SK-N-SH (cell line): ENCODE data around the gene NUTM2F. TPM values are rescaled to one million over a fixed set of nuclear protein-coding genes. Genes with fewer than 3 reads are reported as not detected.
"Not testable (repeated sequence)": the region's sequence is repeated elsewhere in the genome, so short reads cannot be mapped to it uniquely, and the experiment has no call there.

ENCODE experiments used
- CTCF ChIA-PET: fragments of 300-600, 350-600 bp; formaldehyde crosslinking; extraction: SDS; loops from one replicate; lab custom pipeline; 2021; lab: Yijun Ruan, JAX
- POLR2A ChIA-PET: fragments of 350-600 bp; sonication (Branson Sonifier 250); formaldehyde crosslinking; extraction: SDS; loops from one replicate; lab custom pipeline; 2020; ENCODE audit warnings: antibody characterized with exemption, inconsistent platforms; lab: Yijun Ruan, JAX
- DNase-seq: peaks from one replicate; pipeline ENCODE4 v3.0.0; 2012
- H2AFZ ChIP-seq: fragments of 200-600 bp; sonication (generic); 2 replicates; pipeline ENCODE4 v1.8.1; 2016; ENCODE audit warnings: antibody characterized with exemption, mild to moderate bottlenecking, low read depth
- H3F3A ChIP-seq: fragments of 200-600 bp; sonication (generic); replicated peaks from 2 replicates; pipeline ENCODE3; 2016; ENCODE audit warnings: antibody characterized with exemption, mild to moderate bottlenecking; ENCODE audit not compliant: insufficient read depth
- H3K27ac ChIP-seq, 2 experiments: fragments of 200-500 bp in 1 of 2; fragments of 200-600 bp in 1 of 2; sonication (Bioruptor generic) in 1 of 2; sonication (generic), shearing (Covaris generic) in 1 of 2; 2 replicates each; pipeline versions ENCODE4 v1.5.1 to v1.6.1; 2014 to 2016; ENCODE audit warnings: low read depth in 2 of 2, inconsistent platforms in 1 of 2, low read length in 1 of 2, mild to moderate bottlenecking in 1 of 2, mixed read lengths in 1 of 2
- H3K27me3 ChIP-seq: fragments of 200-600 bp; sonication (generic), shearing (Covaris generic); 2 replicates; pipeline ENCODE4 v1.6.1; 2016; ENCODE audit warnings: mixed run types; ENCODE audit not compliant: insufficient read depth
- H3K36me3 ChIP-seq, 2 experiments: fragments of 200-500 bp in 1 of 2; fragments of 200-600 bp in 1 of 2; sonication (Bioruptor generic) in 1 of 2; sonication (generic) in 1 of 2; replicated peaks in 1 of 2; 2 replicates each; pipeline versions ENCODE3 to v1.5.1; 2014 to 2016; ENCODE audit warnings: low read length in 1 of 2, mild to moderate bottlenecking in 1 of 2; ENCODE audit not compliant: insufficient read depth in 2 of 2, control insufficient read depth in 1 of 2
- H3K4me1 ChIP-seq, 2 experiments: fragments of 200-500 bp in 1 of 2; fragments of 200-600 bp in 1 of 2; sonication (Bioruptor generic) in 1 of 2; sonication (generic), shearing (Covaris generic) in 1 of 2; 2 replicates each; pipeline versions ENCODE4 v1.5.1 to v1.6.1; 2014 to 2016; ENCODE audit warnings: low read depth in 1 of 2, low read length in 1 of 2, mixed run types in 1 of 2; ENCODE audit not compliant: insufficient read depth in 2 of 2, control insufficient read depth in 1 of 2
- H3K4me2 ChIP-seq: fragments of 200-600 bp; sonication (generic), shearing (Covaris generic); 2 replicates; pipeline ENCODE4 v1.6.1; 2017; ENCODE audit warnings: mixed run types
- H3K4me3 ChIP-seq, 2 experiments: fragments of 200-500 bp in 1 of 2; fragments of 200-600 bp in 1 of 2; sonication (Bioruptor generic) in 1 of 2; sonication (generic), shearing (Covaris generic) in 1 of 2; 2 replicates each; pipeline versions ENCODE4 v1.5.1 to v1.8.1; 2014 to 2016; ENCODE audit warnings: low read depth in 2 of 2, inconsistent platforms in 1 of 2, low read length in 1 of 2, mild to moderate bottlenecking in 1 of 2, mixed read lengths in 1 of 2, moderate library complexity in 1 of 2
- H3K79me2 ChIP-seq: fragments of 200-600 bp; sonication (generic); 2 replicates; pipeline ENCODE4 v1.8.1; 2017; ENCODE audit warnings: mild to moderate bottlenecking; ENCODE audit not compliant: insufficient read depth
- H3K9ac ChIP-seq: fragments of 200-600 bp; sonication (generic); 2 replicates; pipeline ENCODE4 v1.6.1; 2017; ENCODE audit warnings: mixed run types
- H3K9me2 ChIP-seq: fragments of 200-600 bp; sonication (generic); 2 replicates; pipeline ENCODE4 v1.6.1; 2017; ENCODE audit warnings: mixed run types
- H3K9me3 ChIP-seq: fragments of 200-600 bp; sonication (generic); 2 replicates; pipeline ENCODE4 v1.6.1; 2017; ENCODE audit warnings: mixed run types, mild to moderate bottlenecking, moderate library complexity
- H4K20me1 ChIP-seq: fragments of 200-600 bp; sonication (generic); 2 replicates; pipeline ENCODE4 v1.6.1; 2017; ENCODE audit warnings: mild to moderate bottlenecking, mixed run types; ENCODE audit not compliant: insufficient read depth
- WGBS: methylation state at CpG from one replicate; pipeline ENCODE4 v1.1.6; 2017; ENCODE audit warnings: low lambda C conversion rate; 5-methylcytosine and 5-hydroxymethylcytosine counted together
- polyA plus RNA-seq, 3 experiments: library from polyadenylated mRNA; depleted of rRNA; stranded (reverse); fragments of >200 nt; gene quantifications; 2 replicates each; pipeline ENCODE4 v1.2.3, GENCODE V29; 2012

The NUTM2F gene
- polyA plus RNA-seq, 1 of the 3 experiments (the other 2 are of a cell fraction), result not detected

DNA sequence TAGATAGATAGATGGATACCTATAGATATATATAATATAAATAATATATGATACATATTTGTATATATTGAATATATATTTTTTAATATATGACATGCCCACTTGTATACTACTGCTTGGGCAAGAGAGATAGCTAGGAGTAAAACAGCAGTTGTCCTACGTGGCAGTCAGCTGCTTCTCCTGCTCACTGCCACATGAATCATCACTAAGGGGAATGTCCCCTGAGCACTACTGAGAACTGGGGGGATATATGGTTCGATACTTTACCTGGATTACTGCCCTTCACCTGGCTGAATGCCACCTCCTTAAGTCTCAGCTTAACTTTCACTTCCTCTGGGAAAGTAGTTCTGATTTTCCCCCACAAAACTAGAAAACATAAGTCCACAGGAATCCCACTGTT, 13.3 kb upstream of the NUTM2F start:
- H3K79me2 ChIP-seq, POLR2A ChIA-PET, DNase-seq, H4K20me1 ChIP-seq, H3K27me3 ChIP-seq, H3K27ac ChIP-seq, H3K4me3 ChIP-seq, H2AFZ ChIP-seq, CTCF ChIA-PET, H3K4me1 ChIP-seq, H3K36me3 ChIP-seq, H3K9me2 ChIP-seq, H3F3A ChIP-seq, H3K4me2 ChIP-seq, H3K9me3 ChIP-seq, H3K9ac ChIP-seq: not testable (repeated sequence)
- 80% methylated on average over 1 of the region's 2 CpGs for WGBS

DNA sequence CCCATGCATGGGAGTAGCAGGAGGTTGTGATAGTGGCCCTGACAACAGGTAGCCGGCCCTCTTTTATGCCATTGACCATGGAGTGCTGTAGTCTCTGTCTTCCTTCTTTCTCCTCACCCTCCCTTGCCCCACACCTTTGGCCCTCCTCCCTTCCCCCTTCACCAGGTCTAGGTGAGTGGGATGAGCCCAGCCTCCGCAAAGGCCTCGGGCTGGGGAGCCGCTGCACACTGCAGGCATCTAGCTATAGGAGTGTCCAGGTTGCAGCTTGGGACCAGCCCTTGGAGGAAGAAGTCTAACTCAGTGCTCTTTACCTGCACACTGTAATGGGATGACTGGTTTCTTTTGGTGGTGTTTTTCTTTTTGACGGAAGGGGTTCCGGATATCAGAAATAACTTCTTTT, 12.3 kb upstream of the NUTM2F start:
- CTCF ChIA-PET, H3K9me2 ChIP-seq, DNase-seq, H3F3A ChIP-seq, H3K4me3 ChIP-seq, H3K36me3 ChIP-seq, H3K4me1 ChIP-seq, POLR2A ChIA-PET, H3K4me2 ChIP-seq, H3K27me3 ChIP-seq, H2AFZ ChIP-seq, H3K79me2 ChIP-seq, H4K20me1 ChIP-seq, H3K9ac ChIP-seq, H3K27ac ChIP-seq, H3K9me3 ChIP-seq: not testable (repeated sequence)
- 89% methylated on average over 2 of the region's 6 CpGs for WGBS

DNA sequence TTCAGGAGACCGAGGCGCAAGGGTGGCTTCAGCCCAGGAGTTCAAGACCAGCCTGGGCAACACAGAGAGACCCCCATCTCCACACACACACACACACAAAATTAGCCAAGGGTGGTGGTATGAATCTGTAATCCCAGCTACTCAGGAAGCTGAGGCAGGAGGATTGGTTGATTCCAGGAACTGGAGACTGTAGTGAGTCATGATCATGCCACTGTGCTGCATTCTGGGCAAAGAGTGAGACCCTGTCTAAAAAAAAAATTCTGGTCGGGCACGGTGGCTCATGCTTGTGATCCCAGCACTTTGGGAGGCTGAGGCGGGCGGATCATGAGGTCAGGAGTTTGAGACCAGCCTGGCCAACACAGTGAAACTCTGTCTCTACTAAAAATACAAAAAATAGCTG, 11.2 kb upstream of the NUTM2F start:
- H3K9me3 ChIP-seq, DNase-seq, H3K4me2 ChIP-seq, H3K4me1 ChIP-seq, H3K36me3 ChIP-seq, H3K27ac ChIP-seq, H3K27me3 ChIP-seq, H3K79me2 ChIP-seq, H3K9ac ChIP-seq, H4K20me1 ChIP-seq, H2AFZ ChIP-seq, CTCF ChIA-PET, H3K4me3 ChIP-seq, H3K9me2 ChIP-seq, POLR2A ChIA-PET, H3F3A ChIP-seq: not testable (repeated sequence)
- 87% methylated on average over 6 of the region's 6 CpGs for WGBS

GRCh38 chr9:94338723-94339122, 10.3 kb upstream of the NUTM2F start:
- H4K20me1 ChIP-seq, H3K27ac ChIP-seq, DNase-seq, POLR2A ChIA-PET, H3F3A ChIP-seq, H3K27me3 ChIP-seq, H3K9me2 ChIP-seq, H3K4me1 ChIP-seq, H3K36me3 ChIP-seq, H3K4me3 ChIP-seq, H3K9ac ChIP-seq, H2AFZ ChIP-seq, CTCF ChIA-PET, H3K9me3 ChIP-seq, H3K4me2 ChIP-seq, H3K79me2 ChIP-seq: not testable (repeated sequence)
- 79% methylated on average over 7 of the region's 7 CpGs for WGBS

DNA sequence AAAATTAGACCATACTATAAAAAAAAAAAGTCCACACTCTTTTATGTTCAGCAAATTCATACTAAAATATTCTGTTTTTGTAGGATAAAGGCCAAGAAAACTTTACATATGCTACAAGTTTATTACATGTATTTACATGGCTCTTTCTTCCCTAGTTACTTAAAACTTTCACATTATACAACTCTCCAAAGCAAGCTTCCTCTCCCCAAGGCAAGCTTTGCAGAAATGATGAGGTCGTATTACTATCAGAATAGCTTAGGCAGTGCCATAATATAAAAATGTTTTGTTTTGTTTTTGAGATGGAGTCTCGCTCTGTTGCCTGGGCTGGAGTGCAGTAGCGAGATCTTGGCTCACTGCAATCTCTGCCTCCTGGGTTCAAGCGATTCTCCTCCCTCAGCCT, 8.0 kb upstream of the NUTM2F start:
- H3K9ac ChIP-seq, H2AFZ ChIP-seq, H3K4me2 ChIP-seq, H3F3A ChIP-seq, H3K36me3 ChIP-seq, H3K79me2 ChIP-seq, H3K4me1 ChIP-seq, H3K9me2 ChIP-seq, H3K4me3 ChIP-seq, H3K27me3 ChIP-seq, H4K20me1 ChIP-seq, DNase-seq, H3K27ac ChIP-seq, CTCF ChIA-PET, H3K9me3 ChIP-seq, POLR2A ChIA-PET: not testable (repeated sequence)
- WGBS, result 79% methylated on average over 2 of the region's 4 CpGs

DNA sequence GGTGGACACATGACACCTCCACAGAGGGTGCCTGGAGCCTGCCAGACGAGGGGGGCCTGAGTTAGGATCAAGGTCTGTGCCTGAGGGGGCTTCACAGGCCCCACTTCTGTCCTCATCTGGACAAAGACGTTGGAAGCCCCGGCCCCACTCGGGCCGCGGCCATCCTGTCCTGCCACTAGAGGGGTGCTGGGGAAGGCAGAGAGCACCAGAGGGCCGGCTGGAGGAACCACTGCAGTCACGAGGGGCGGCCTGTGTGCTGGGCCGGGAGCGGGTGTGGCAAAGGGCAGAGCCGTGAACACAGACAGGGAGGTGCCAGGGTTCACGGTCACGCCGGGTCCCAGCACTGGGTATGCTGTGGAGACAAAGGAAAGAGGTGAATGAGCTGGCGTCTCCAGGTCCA, 2.9 kb downstream of the NUTM2F start:
- H3K4me1 ChIP-seq, H3K27me3 ChIP-seq, H3K9me3 ChIP-seq, H3K9me2 ChIP-seq, DNase-seq, H3K79me2 ChIP-seq, H3K4me2 ChIP-seq, H4K20me1 ChIP-seq, H3K36me3 ChIP-seq, H2AFZ ChIP-seq, H3K9ac ChIP-seq, POLR2A ChIA-PET, CTCF ChIA-PET, H3F3A ChIP-seq, H3K4me3 ChIP-seq, H3K27ac ChIP-seq: not testable (repeated sequence)
- WGBS, result 87% methylated on average over 13 of the region's 16 CpGs
